HepG2 (cell line): ENCODE data around the gene RPL23. TPM values are rescaled to one million over a fixed set of nuclear protein-coding genes. Genes with fewer than 3 reads are reported as not detected.
A peak's percentile ranks its signal among the peaks of the same experiment; 100 is the strongest.

Experiments
- ARID2 ChIP-seq: sonication (generic); formaldehyde crosslinking; IDR thresholded peaks from 2 replicates; pipeline ENCODE4 v1.8.1; 2022; ENCODE audit warnings: mild to moderate bottlenecking, missing genetic modification reagents, borderline replicate concordance
- ARNTL ChIP-seq: sonication (generic); formaldehyde crosslinking; IDR thresholded peaks from 2 replicates; pipeline ENCODE4 v1.4.0; 2020; ENCODE audit warnings: mild to moderate bottlenecking, missing genetic modification reagents
- CEBPG ChIP-seq: IDR thresholded peaks from 2 replicates; pipeline ENCODE4 v1.6.1; 2016
- KDM5B ChIP-seq: sonication (generic); formaldehyde crosslinking; IDR thresholded peaks from 2 replicates; pipeline ENCODE4 v1.4.0; 2020; ENCODE audit warnings: missing genetic modification reagents, mild to moderate bottlenecking, borderline replicate concordance
- MAFK ChIP-seq, 2 experiments: IDR thresholded peaks in 1 of 2; conservative IDR thresholded peaks in 1 of 2; 2 replicates each; pipeline ENCODE4 v1.6.1; 2011; ENCODE audit warnings: improper control_type of control experiment in 2 of 2, low read length in 2 of 2
- MBD4 ChIP-seq: IDR thresholded peaks from 2 replicates; pipeline ENCODE4 v1.6.1; 2012; ENCODE audit warnings: low read length, inconsistent platforms, borderline replicate concordance
- NCOR1 ChIP-seq: fragments of 200-600 bp; sonication (generic); IDR thresholded peaks from 2 replicates; pipeline ENCODE4 v1.7.0; 2017; ENCODE audit warnings: antibody characterized with exemption, low read length, borderline replicate concordance
- NFKBIZ ChIP-seq: IDR thresholded peaks from 2 replicates; pipeline ENCODE4 v1.6.1; 2018; ENCODE audit warnings: missing genetic modification reagents, missing compliant biosample characterization
- NFRKB ChIP-seq: fragments of 450-650 bp; IDR thresholded peaks from 2 replicates; pipeline ENCODE4 v1.6.1; 2017
- NKX3-1 ChIP-seq: sonication (generic); formaldehyde crosslinking; IDR thresholded peaks from 2 replicates; pipeline ENCODE4 v1.5.0; 2020; ENCODE audit warnings: missing genetic modification reagents
- POLR2A ChIP-seq, 2 experiments: IDR thresholded peaks; 2 replicates each; pipeline ENCODE4 v1.6.1; 2011; ENCODE audit warnings: low read depth in 2 of 2, low read length in 2 of 2, mild to moderate bottlenecking in 1 of 2, moderate library complexity in 1 of 2; ENCODE audit not compliant: insufficient read depth in 1 of 2
- POLR2G ChIP-seq: fragments of 200-400 bp; formaldehyde crosslinking; IDR thresholded peaks from 2 replicates; pipeline ENCODE4 v1.6.1; 2018; ENCODE audit warnings: mild to moderate bottlenecking, low read depth, low read length, moderate library complexity
- RBM39 ChIP-seq: fragments of 200-400 bp; formaldehyde crosslinking; IDR thresholded peaks from one replicate; pipeline ENCODE4 v1.6.1; 2018; ENCODE audit warnings: antibody characterized with exemption, mild to moderate bottlenecking, low read depth, low read length; ENCODE audit not compliant: poor library complexity, severe bottlenecking
- REPIN1 ChIP-seq: sonication (generic); formaldehyde crosslinking; IDR thresholded peaks from 2 replicates; pipeline ENCODE4 v1.8.0; 2022; ENCODE audit warnings: missing genetic modification reagents, low read depth, mild to moderate bottlenecking, borderline replicate concordance
- SMAD9 ChIP-seq: sonication (generic); formaldehyde crosslinking; IDR thresholded peaks from 2 replicates; pipeline ENCODE4 v1.5.1; 2020; ENCODE audit warnings: mild to moderate bottlenecking, missing genetic modification reagents
- TAF15 ChIP-seq: fragments of 200-400 bp; formaldehyde crosslinking; IDR thresholded peaks from one replicate; pipeline ENCODE4 v1.6.1; 2018; ENCODE audit warnings: mild to moderate bottlenecking, low read depth, low read length; ENCODE audit not compliant: poor library complexity, severe bottlenecking
- WIZ ChIP-seq: sonication (generic); formaldehyde crosslinking; IDR thresholded peaks from 2 replicates; pipeline ENCODE4 v1.5.1; 2020; ENCODE audit warnings: mild to moderate bottlenecking, missing genetic modification reagents
- ZNF30 ChIP-seq: sonication (generic); formaldehyde crosslinking; IDR thresholded peaks from 2 replicates; pipeline ENCODE4 v1.5.0; 2020; ENCODE audit warnings: mild to moderate bottlenecking, missing genetic modification reagents
- ZNF407 ChIP-seq: sonication (generic); formaldehyde crosslinking; IDR thresholded peaks from one replicate; pipeline ENCODE4 v1.5.1; 2020; ENCODE audit warnings: mild to moderate bottlenecking, missing genetic modification reagents; ENCODE audit errors: not compliant biosample characterization
- polyA plus RNA-seq, 8 experiments: library from polyadenylated mRNA; depleted of rRNA in 3 of 8; stranded (reverse) in 7 of 8; unstranded in 1 of 8; fragments of >200 nt; fragmentation: Illumina TruSeq in 4 of 8; extraction: Trizol in 4 of 8; gene quantifications; 2 replicates each; pipeline versions ENCODE4 v1.2.1 to v1.2.3, GENCODE V29; 2011 to 2016; ENCODE audit warnings: low read depth in 4 of 8, missing spikeins in 1 of 8, mixed read lengths in 1 of 8; ENCODE audit not compliant: insufficient read depth in 1 of 8
- total RNA-seq, 5 experiments: library from RNA; depleted of rRNA; stranded (reverse); fragments of >200 nt; fragmentation: Illumina TruSeq; extraction: Trizol; gene quantifications; 2 replicates each; pipeline ENCODE4 v1.2.3, GENCODE V29; 2016; ENCODE audit warnings: low read depth in 1 of 5
- TF ChIP-seq, protein P1 (sequence below): sonication (generic); formaldehyde crosslinking; IDR thresholded peaks from 2 replicates; pipeline ENCODE4 v1.9.0; 2021; ENCODE audit warnings: missing genetic modification reagents, borderline replicate concordance

RPL23 gene
- total and polyA plus RNA-seq, 2 of the 13 experiments (the other 11 are each of a cell fraction or from before 2014, with no cell fraction given) = 2,790 to 4,860 TPM

DNA sequence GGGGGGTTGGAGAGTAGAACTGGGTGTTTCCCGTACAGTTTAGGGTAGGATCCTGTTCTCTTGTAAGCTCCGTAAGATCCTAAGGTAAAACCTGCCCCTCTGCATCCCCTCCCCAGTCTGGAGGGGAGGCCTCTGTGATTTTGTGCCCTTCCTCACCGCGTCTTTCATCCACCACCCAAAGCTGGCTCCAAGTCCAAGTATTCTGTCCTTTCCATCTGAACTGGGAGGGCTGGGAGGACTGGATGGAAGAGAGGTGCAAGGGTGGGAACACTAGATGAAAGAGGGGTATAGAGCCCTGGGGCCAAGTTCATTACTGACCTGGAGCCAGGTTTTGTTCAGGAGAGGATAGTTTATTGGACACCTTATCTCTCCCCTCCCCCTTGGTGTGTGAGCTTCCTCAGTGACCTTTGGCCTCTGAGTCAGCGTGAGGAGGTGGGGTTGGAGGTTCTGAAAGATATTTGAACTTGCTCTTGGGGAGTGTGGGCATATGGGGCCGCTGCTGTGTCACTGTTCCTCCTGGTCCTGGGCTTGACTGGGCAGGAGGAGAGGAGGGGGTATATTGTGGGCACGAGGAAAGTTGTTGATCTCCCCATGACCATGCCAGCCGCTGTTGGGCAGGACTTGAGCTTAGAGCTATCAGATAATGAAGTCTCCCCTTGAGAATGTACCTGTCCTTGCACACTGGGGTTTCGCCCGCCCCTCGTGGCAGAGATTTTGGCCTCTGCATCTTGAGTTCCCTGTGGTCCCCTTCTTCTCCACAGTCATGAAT is 17.9 kb upstream of the RPL23 start (continued):
- TF ChIP-seq POLR2G = peak; percentile 67; the same call in 1 of the 2 replicates
- peak in 1 of 2 experiments; percentile 40; a peak in 3 of 4 replicates for TF ChIP-seq MAFK (conservative IDR thresholded peaks at IDR 0.05 in 1 of 2, IDR thresholded peaks at IDR 0.05 in 1 of 2; ENCODE audit: low read length in 2 of 2)
- no peak for TF ChIP-seq RBM39
- TF ChIP-seq NKX3-1 (CRISPR knock-in tag) = no peak
- no peak for TF ChIP-seq SMAD9
- TF ChIP-seq ARID2 (CRISPR knock-in tag) = peak; percentile 75; the same call in 1 of the 2 replicates
- peak; percentile 59 to 65 for TF ChIP-seq POLR2A (IDR thresholded peaks at IDR 0.05; ENCODE audit: insufficient read depth in 1 of 2, low read depth in 2 of 2, low read length in 2 of 2)
- TF ChIP-seq REPIN1 (CRISPR knock-in tag) = peak; percentile 88
- no peak; the same call in none of the 2 replicates for TF ChIP-seq NFKBIZ (CRISPR knock-in tag)
- TF ChIP-seq NFRKB = no peak
- TF ChIP-seq MBD4 = no peak
- TF ChIP-seq, protein P1, sequence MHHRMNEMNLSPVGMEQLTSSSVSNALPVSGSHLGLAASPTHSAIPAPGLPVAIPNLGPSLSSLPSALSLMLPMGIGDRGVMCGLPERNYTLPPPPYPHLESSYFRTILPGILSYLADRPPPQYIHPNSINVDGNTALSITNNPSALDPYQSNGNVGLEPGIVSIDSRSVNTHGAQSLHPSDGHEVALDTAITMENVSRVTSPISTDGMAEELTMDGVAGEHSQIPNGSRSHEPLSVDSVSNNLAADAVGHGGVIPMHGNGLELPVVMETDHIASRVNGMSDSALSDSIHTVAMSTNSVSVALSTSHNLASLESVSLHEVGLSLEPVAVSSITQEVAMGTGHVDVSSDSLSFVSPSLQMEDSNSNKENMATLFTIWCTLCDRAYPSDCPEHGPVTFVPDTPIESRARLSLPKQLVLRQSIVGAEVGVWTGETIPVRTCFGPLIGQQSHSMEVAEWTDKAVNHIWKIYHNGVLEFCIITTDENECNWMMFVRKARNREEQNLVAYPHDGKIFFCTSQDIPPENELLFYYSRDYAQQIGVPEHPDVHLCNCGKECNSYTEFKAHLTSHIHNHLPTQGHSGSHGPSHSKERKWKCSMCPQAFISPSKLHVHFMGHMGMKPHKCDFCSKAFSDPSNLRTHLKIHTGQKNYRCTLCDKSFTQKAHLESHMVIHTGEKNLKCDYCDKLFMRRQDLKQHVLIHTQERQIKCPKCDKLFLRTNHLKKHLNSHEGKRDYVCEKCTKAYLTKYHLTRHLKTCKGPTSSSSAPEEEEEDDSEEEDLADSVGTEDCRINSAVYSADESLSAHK (CRISPR knock-in tag) = no peak
- no peak; the same call in 1 of the 2 replicates for TF ChIP-seq KDM5B (CRISPR knock-in tag)
- no peak for TF ChIP-seq WIZ
- peak; percentile 73; the same call in 1 of the 2 replicates for TF ChIP-seq ARNTL (CRISPR knock-in tag)
- no peak for TF ChIP-seq TAF15
- no peak for TF ChIP-seq ZNF407 (CRISPR knock-in tag)
- peak; percentile 96 for TF ChIP-seq NCOR1
- TF ChIP-seq CEBPG (CRISPR knock-in tag) = peak; percentile 65; the same call in 1 of the 2 replicates
- no peak for TF ChIP-seq ZNF30 (CRISPR knock-in tag)
